ENCODE data around the gene MMRN2.

Gene MMRN2

DNA sequence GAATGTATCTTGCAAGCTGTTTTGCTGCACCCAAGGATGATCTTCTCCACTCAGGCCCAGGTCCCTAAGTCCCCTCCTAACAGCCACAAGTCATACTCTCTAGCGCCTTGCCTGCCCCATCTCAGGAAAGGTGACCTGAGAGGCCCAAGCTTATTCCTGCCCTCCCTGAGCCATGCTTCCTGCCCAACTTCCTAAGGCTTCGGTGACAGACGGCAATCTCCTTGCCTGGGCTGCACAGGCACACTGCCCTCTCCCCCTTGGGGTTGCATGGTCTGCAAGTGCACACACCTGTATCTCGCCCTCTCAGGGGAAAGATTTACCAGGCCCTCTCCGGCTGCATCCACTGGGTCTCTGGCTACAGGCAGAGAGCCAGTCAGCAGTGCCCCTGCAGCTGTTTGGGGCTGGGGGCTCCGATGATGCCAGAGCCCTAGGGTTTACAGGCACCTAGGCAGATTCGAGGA, 10.1 kb upstream of the MMRN2 start:
- TF ChIP-seq, protein P1, sequence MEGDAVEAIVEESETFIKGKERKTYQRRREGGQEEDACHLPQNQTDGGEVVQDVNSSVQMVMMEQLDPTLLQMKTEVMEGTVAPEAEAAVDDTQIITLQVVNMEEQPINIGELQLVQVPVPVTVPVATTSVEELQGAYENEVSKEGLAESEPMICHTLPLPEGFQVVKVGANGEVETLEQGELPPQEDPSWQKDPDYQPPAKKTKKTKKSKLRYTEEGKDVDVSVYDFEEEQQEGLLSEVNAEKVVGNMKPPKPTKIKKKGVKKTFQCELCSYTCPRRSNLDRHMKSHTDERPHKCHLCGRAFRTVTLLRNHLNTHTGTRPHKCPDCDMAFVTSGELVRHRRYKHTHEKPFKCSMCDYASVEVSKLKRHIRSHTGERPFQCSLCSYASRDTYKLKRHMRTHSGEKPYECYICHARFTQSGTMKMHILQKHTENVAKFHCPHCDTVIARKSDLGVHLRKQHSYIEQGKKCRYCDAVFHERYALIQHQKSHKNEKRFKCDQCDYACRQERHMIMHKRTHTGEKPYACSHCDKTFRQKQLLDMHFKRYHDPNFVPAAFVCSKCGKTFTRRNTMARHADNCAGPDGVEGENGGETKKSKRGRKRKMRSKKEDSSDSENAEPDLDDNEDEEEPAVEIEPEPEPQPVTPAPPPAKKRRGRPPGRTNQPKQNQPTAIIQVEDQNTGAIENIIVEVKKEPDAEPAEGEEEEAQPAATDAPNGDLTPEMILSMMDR (conservative IDR thresholded peaks at IDR 0.05; ENCODE audit: low read depth, low read length), result no peak
- H3K4me3 ChIP-seq (ENCODE audit: low read depth, low read length), result no peak overlapping the region
- no peak for DNase-seq (ENCODE audit: low read depth)

DNA sequence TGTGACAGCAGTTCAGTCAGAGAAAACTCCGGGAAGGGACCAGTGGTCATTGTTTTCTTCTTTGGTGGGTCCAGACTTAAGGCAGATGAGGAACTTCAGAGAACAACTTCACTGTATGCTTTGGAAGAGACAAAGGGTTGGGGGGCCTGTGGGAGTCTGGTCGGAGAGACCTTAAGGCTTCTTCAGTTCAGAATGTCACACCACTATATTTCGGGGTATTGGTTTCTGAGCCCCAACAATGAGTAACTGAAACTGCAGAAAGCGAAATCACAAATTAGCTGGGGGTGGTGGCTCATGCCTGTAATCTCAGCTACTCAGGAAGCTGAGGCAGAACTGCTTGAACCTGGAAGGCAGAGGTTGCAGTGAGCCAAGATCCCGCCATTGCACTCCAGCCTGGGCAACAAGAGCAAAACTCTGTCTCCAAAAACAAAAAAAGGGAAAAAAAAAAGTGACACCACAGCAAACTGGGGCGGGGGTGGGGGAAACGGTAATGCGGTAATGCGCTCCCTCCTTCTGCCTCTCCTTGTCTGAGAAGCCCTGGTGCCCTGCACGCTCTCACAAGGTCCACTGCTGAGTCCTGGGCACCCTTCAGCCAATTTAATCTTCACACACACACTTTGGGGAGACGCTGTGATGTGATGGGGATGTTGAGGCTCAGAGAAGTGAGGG, 8.7 kb upstream of the MMRN2 start:
- DNase-seq (ENCODE audit: low read depth), result no peak
- TF ChIP-seq, protein P1 (conservative IDR thresholded peaks at IDR 0.05; ENCODE audit: low read depth, low read length), result no peak
- no peak overlapping the region for H3K4me3 ChIP-seq (ENCODE audit: low read depth, low read length)

DNA sequence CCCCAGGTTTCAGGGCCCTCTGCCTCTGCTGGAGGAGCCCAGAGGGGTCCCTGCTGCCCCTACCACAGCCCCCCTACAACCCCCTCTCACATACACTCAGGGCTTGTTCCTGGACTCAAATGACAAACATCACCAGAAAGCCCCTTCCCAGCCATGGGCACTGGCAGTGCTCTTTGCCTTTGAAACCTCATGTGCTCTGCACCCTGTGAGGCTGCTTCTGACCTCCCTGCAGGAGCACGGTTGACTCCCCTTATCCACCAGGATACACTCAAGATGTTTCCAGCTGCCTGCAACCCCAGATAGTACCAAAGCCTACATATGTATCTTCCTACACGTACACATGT, 7.4 kb upstream of the MMRN2 start:
- no peak overlapping the region for H3K4me3 ChIP-seq (ENCODE audit: low read depth, low read length)
- TF ChIP-seq, protein P1 (conservative IDR thresholded peaks at IDR 0.05; ENCODE audit: low read depth, low read length), result no peak
- no peak for DNase-seq (ENCODE audit: low read depth)

GRCh38 chr10:86964061-86964846, 6.8 kb upstream of the MMRN2 start:
- TF ChIP-seq, protein P1 (conservative IDR thresholded peaks at IDR 0.05; ENCODE audit: low read depth, low read length), result no peak
- DNase-seq (ENCODE audit: low read depth), result no peak
- no peak overlapping the region for H3K4me3 ChIP-seq (ENCODE audit: low read depth, low read length)

GRCh38 chr10:86963341-86963919, 6.0 kb upstream of the MMRN2 start:
- TF ChIP-seq, protein P1 (conservative IDR thresholded peaks at IDR 0.05; ENCODE audit: low read depth, low read length), result no peak
- no peak for DNase-seq (ENCODE audit: low read depth)
- no peak overlapping the region for H3K4me3 ChIP-seq (ENCODE audit: low read depth, low read length)

GRCh38 chr10:86962981-86963310, 5.5 kb upstream of the MMRN2 start:
- no peak overlapping the region for H3K4me3 ChIP-seq (ENCODE audit: low read depth, low read length)
- DNase-seq (ENCODE audit: low read depth), result no peak
- TF ChIP-seq, protein P1 (conservative IDR thresholded peaks at IDR 0.05; ENCODE audit: low read depth, low read length), result no peak
